IPS DF 6.9 (cell line): ENCODE results near the gene PDE8B.

ENCODE experiments used
- DNase-seq: peaks from one replicate; pipeline ENCODE4 v3.0.0-alpha.2; 2013; ENCODE audit warnings: low read depth, low spot score
- H3K27ac ChIP-seq: one replicate; pipeline ENCODE4 v1.5.1; 2013; ENCODE audit warnings: low read length, control low read depth
- H3K27me3 ChIP-seq: 2 replicates; pipeline ENCODE4 v1.6.1; 2013; ENCODE audit warnings: mild to moderate bottlenecking, low read length; ENCODE audit not compliant: control insufficient read depth, insufficient read depth
- H3K36me3 ChIP-seq: 2 replicates; pipeline ENCODE4 v1.6.1; 2013; ENCODE audit warnings: low read length; ENCODE audit not compliant: control insufficient read depth, insufficient read depth
- H3K4me1 ChIP-seq: 2 replicates; pipeline ENCODE4 v1.6.1; 2013; ENCODE audit warnings: low read length; ENCODE audit not compliant: control insufficient read depth, insufficient read depth
- H3K4me3 ChIP-seq: 2 replicates; pipeline ENCODE4 v1.5.1; 2013; ENCODE audit warnings: mild to moderate bottlenecking, low read length
- H3K9me3 ChIP-seq: 2 replicates; pipeline ENCODE4 v1.6.1; 2013; ENCODE audit warnings: low read length, inconsistent platforms; ENCODE audit not compliant: control insufficient read depth, insufficient read depth
- WGBS: extraction: QIAGEN DNeasy Blood & Tissue Kit; methylation state at CpG from one replicate; pipeline ENCODE4 v1.1.7; 2013; ENCODE audit warnings: mixed read lengths, missing lambda C conversion rate; ENCODE audit not compliant: insufficient read length, insufficient coverage; 5-methylcytosine and 5-hydroxymethylcytosine counted together

The PDE8B gene

DNA sequence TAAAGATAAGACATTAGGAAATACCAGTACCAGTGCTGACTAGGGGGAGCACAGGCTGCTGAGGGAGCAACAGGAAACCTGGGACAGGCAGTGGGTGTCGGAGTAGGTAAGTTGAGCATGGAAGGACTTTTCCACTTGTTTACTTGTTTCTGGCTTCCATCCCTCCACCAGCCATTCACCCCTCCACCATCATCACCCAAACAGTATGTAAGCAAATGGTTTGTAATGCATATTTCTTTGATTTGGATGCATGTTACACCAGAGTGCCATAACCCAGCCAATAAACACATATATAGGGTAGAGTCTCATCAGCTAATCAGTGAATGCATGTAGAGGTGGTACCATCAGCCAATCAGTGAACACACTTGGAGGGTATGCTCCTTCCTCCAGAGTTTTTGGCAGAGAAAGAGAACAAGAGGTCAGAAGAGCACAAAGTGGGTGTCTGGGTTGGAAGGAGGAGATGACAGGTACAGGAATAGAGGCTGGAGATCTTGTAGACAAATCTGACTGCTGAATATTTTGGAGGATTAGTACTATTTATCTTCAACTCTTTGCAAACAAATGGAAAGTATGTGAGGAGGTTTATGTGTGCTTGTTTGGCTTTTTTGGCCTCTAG lies 37.7 kb upstream of the PDE8B start:
- DNase-seq: no peak
- H3K27me3 ChIP-seq: no peaks in the 10 kb centered on the region
- H3K9me3 ChIP-seq: no peaks in the 10 kb centered on the region
- no peaks in the 10 kb centered on the region for H3K36me3 ChIP-seq
- H3K4me3 ChIP-seq: no peak overlapping the region
- no peak overlapping the region for H3K27ac ChIP-seq
- no CpG with 5 or more reads among the region's 1 CpG for WGBS
- peaks cover 2% of the 10 kb centered on the region; the same call in 1 of the 2 replicates for H3K4me1 ChIP-seq

DNA sequence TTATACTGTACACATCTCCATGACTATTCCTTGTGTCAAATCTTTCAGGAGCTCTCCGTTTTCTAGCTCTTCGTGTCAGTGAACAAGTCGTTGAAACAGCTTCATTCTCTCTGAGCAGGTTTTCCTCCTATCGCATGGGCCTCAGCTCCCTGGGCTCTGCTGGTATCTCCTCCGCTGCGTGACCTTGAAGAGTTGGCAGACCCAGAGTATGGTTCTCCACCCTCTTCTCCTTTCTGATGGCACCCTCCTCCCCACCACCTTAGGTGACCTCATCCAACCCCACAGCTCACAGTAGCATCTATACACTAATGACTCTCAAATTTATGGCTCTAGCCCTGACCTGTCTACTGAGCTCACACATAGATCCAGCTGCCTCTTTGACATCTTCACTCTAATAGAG lies 36.0 kb upstream of the PDE8B start:
- no peaks in the 10 kb centered on the region for H3K27me3 ChIP-seq
- peaks cover 2% of the 10 kb centered on the region; the same call in 1 of the 2 replicates for H3K4me1 ChIP-seq
- no peak for DNase-seq
- no CpG with 5 or more reads among the region's 6 CpGs for WGBS
- no peak overlapping the region for H3K4me3 ChIP-seq
- H3K36me3 ChIP-seq: no peaks in the 10 kb centered on the region
- no peak overlapping the region for H3K27ac ChIP-seq
- no peaks in the 10 kb centered on the region for H3K9me3 ChIP-seq

DNA sequence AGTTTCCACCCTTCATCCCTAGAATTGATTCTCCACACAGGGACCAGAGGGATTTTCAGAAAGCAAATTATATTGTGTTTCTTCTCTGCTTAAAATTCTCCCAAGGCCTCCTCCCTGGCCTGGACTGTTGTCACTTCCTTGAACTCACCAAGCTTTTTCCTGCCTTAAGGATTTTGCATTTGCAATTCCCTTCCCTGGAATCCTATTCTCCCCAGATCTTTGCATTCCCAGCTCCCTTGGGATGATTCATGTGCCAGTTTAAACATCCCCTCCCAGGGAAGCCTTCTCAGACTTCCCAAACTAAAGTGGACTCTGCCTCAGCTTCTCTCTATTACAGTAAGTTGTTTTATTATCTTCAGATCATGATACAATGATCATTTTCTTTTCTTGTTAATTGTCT lies 35.2 kb upstream of the PDE8B start:
- H3K4me1 ChIP-seq: peaks cover 2% of the 10 kb centered on the region
- H3K27ac ChIP-seq: no peak overlapping the region

DNA sequence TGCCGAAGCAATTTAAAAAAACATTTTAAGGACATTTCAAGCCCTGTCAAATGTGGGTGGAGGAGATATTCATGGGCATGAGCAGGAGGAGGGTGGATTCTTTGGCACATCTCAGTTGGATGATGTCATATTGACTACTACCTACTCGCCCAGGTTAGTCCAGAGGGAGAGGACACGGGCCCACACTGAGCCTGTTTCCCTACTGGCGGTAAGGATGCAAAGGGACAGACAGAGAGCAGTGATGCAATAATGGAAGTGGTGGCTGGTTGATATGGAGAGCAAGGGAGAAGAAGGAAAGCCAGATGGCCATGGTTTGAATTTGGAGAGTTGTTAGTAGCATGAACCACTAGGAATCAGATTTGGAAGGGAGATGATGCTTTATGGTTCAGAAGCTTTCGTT lies 34.1 kb upstream of the PDE8B start:
- Histone ChIP-seq H3K4me1 (peaks cover 2% of the 10 kb centered on the region), H3K27me3 (peaks cover 9% of the 10 kb centered on the region), H3K9me3 (no peaks in the 10 kb centered on the region), H3K36me3 (no peaks in the 10 kb centered on the region), H3K27ac (no peak overlapping the region), H3K4me3 (no peak overlapping the region)
- no CpG with 5 or more reads among the region's 5 CpGs for WGBS
- no peak for DNase-seq

More for the DNA sequence above, 35.2 kb upstream of the PDE8B start:
- no peaks in the 10 kb centered on the region for H3K36me3 ChIP-seq
- no peaks in the 10 kb centered on the region for H3K27me3 ChIP-seq
- no peaks in the 10 kb centered on the region for H3K9me3 ChIP-seq
- no peak for DNase-seq
- H3K4me3 ChIP-seq: no peak overlapping the region

DNA sequence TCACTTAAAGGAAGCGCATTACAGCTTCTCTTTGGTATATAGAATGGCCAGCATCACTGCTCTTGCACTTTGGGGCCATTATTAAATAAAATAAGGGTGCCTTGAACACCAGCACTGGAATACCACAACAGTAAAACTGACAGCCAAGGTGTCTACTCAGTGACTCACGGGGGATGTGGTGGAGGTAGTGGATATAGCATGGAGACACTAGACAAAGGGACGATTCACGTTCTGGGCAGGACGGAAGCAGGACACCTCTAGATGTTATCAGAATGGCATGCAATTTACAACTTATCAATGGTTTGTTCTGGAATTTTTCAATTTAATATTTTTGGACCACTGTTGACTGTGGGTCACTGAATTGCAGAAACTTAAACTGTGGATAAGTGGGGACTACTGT lies 32.9 kb upstream of the PDE8B start:
- no peak for DNase-seq
- H3K36me3 ChIP-seq: no peaks in the 10 kb centered on the region
- no CpG with 5 or more reads among the region's 5 CpGs for WGBS
- H3K4me3 ChIP-seq: no peak overlapping the region
- H3K9me3 ChIP-seq: no peaks in the 10 kb centered on the region
- no peak overlapping the region for H3K27ac ChIP-seq
- peaks cover 11% of the 10 kb centered on the region for H3K27me3 ChIP-seq
- H3K4me1 ChIP-seq: peaks cover 2% of the 10 kb centered on the region

DNA sequence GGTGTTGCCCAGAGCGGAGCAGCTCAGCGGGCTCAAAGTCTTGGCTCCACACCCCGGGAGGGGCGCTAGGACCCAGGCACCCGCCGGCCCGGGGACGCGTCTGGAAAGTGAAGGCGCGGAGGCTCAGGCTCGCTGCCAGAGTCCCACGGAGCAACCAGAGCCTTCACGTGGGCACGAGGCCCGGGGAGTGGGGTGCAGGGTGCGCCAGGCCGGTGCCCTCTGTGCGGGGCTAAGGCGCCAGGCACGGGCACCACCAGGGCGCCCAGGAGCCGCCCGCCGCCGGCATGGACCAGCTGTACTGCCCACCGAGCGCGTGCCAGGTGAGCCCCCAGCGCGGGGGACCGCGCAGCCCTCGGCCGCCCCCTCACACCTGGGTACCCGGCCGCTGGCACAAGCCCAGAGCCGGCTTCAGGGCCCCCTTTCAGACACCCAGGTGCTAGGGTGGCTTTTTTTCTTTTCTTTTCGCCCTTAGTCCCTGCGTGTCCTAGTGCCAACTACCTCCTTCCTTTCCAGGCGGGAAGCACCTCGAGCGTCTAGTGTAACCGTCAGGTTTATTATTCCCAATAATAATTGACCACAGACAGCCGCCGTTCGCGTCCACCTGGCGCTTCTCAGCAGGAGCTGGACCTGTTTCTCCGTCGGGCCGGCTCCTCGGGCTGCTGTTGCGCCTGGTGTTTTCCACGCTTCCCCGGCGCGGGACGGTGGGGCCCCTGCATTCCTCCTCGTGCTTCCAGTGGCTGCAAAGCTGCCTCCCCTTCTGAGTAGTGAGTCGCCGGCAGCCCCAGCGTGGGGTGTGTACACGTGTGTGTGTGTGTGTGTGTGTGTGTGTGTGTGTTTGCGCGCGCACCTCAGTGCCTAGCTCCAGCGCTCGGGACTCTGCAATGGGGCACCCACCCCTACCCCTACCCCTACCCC lies 30.1 kb upstream of the PDE8B start:
- no peaks in the 10 kb centered on the region for H3K9me3 ChIP-seq
- DNase-seq: no peak
- no CpG with 5 or more reads among the region's 69 CpGs for WGBS
- H3K27ac ChIP-seq: no peak overlapping the region
- H3K4me1 ChIP-seq: no peaks in the 10 kb centered on the region; the same call in 1 of the 2 replicates
- peaks cover 11% of the 10 kb centered on the region for H3K27me3 ChIP-seq
- H3K36me3 ChIP-seq: no peaks in the 10 kb centered on the region
- peak overlapping the region; percentile 48 for H3K4me3 ChIP-seq

DNA sequence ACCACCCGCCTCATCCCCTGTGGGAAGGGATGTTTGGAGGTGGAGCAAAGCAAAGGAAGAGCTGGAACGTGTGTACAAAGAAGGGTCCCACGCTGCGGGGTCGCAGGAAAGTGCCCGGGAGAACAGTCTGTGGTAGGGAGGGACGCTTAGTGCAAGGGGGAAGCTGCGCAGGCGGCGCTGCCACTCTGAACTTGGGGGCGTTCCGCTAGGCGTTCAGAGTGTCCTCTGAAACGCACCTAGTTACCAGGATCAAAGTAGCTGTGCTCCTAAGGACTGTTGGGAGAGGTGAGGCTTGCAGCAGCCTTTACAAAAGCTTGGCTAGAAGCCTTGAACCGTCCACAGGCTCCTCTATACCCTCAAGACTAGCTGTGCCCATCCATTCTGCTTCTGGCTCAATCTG lies 29.3 kb upstream of the PDE8B start:
- no peak for DNase-seq
- Histone ChIP-seq H3K4me1 (no peaks in the 10 kb centered on the region; the same call in 1 of the 2 replicates), H3K27ac (no peak overlapping the region), H3K9me3 (no peaks in the 10 kb centered on the region), H3K27me3 (peaks cover 11% of the 10 kb centered on the region), H3K4me3 (peak overlapping the region; percentile 11; the same call in 1 of the 2 replicates), H3K36me3 (no peaks in the 10 kb centered on the region)
- no CpG with 5 or more reads among the region's 15 CpGs for WGBS

DNA sequence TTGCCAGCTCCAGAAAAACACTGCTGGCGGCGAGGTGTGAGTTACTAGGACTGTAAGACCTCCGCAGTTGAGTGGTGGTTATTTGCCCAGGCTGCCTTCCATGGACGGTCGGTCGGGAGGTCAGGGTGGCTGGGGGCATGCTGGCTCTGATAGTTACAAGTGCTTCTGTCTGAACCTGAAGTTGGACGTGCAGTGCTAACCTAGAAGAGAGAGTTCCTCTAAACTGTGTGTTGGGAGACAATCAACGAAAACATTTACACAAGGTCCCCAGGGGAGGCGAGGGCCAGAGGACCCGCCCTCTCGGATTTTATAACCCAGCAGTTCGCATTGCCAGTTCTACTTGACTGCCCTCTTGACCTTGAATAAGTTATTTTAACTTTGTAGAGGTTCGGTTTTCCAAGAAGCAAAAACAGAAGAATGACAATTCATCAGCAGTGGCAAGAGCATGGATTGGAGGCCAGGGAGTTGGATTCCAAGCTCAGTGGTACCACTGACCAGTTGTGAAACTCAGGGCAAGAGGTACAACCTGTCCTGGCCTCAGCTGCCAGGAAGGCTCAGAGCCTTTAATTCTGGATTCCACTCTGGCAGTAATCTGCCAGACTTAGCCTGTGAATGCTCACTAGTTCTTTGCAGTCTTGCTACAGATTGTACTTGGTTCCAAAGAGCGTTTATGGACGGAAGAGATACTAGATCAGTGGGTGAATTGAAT lies 28.7 kb upstream of the PDE8B start:
- Histone ChIP-seq H3K9me3 (no peaks in the 10 kb centered on the region), H3K27ac (no peak overlapping the region), H3K36me3 (no peaks in the 10 kb centered on the region), H3K4me1 (no peaks in the 10 kb centered on the region; the same call in 1 of the 2 replicates), H3K27me3 (peaks cover 11% of the 10 kb centered on the region), H3K4me3 (no peak overlapping the region)
- no peak for DNase-seq
- no CpG with 5 or more reads among the region's 15 CpGs for WGBS

DNA sequence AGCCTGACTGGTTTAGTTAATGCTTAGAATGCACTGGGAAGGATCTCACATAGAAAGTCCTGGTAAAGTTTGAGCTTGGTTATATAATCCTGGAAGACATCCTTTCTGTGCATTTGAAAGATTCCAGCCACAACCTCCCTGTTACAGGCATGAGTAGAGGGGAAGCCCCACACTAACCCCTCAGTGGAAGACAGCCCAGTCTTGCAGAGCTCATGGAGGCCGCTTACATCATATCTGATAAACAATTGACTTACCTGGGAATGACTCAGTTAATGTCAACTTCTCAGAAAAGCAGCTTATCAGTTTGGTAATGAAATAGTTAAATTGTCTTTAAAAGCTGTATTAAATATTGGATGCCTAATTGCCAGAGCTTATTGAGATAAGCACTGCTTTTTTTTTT lies 28.1 kb upstream of the PDE8B start:
- no CpG with 5 or more reads among the region's 1 CpG for WGBS
- Histone ChIP-seq H3K9me3 (no peaks in the 10 kb centered on the region), H3K27me3 (peaks cover 11% of the 10 kb centered on the region), H3K4me3 (no peak overlapping the region), H3K27ac (no peak overlapping the region), H3K36me3 (no peaks in the 10 kb centered on the region), H3K4me1 (no peaks in the 10 kb centered on the region; the same call in 1 of the 2 replicates)
- DNase-seq: no peak

DNA sequence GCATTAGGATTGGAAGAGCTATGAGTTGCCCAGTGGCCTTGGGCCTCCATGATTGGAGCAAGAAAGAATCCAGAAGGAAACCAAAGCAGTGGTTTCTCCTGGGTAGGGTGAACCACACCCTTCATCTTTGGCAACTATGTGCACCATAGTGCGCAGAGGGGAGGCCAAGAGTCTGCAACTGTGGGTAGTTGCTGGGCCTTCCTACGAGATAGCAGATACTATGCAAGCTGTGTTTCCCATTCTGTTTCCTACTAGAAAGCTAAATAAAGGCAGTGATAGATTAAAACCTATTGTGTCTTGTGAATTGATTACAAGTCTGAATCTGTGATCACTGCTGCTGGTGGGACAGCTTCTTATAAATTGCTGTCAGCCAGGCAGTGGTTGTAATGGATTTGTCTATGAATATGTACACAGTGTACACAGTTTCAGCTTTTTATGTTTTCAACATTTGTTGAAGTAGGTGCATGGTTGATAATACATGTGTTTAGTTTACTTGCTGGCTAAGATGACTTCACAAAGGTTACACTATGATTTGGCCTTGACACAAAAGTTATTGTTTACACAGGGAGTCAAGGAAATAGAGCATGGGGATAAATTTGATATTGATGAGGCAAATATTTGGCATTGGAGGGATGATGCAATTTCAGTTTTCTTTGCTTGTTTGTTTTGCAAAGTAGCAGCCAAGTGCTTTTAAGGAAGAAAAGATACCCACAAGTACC lies 23.7 kb upstream of the PDE8B start:
- no peaks in the 10 kb centered on the region for H3K9me3 ChIP-seq
- no peaks in the 10 kb centered on the region for H3K4me1 ChIP-seq
- no peak overlapping the region for H3K4me3 ChIP-seq
- H3K27me3 ChIP-seq: no peaks in the 10 kb centered on the region; the same call in 1 of the 2 replicates
- no peak for DNase-seq
- no CpG with 5 or more reads among the region's 2 CpGs for WGBS
- no peaks in the 10 kb centered on the region for H3K36me3 ChIP-seq
- no peak overlapping the region for H3K27ac ChIP-seq
